ENCODE results near the gene RRM2. TPM values are rescaled to one million over a fixed set of nuclear protein-coding genes. Genes with fewer than 3 reads are reported as not detected.
A peak's percentile ranks its signal among the peaks of the same experiment; 100 is the strongest.

The RRM2 gene
- total and polyA plus RNA-seq, 2 of the 4 experiments (the other 2 are of a cell fraction) = 53.6 to 68.5 TPM

DNA sequence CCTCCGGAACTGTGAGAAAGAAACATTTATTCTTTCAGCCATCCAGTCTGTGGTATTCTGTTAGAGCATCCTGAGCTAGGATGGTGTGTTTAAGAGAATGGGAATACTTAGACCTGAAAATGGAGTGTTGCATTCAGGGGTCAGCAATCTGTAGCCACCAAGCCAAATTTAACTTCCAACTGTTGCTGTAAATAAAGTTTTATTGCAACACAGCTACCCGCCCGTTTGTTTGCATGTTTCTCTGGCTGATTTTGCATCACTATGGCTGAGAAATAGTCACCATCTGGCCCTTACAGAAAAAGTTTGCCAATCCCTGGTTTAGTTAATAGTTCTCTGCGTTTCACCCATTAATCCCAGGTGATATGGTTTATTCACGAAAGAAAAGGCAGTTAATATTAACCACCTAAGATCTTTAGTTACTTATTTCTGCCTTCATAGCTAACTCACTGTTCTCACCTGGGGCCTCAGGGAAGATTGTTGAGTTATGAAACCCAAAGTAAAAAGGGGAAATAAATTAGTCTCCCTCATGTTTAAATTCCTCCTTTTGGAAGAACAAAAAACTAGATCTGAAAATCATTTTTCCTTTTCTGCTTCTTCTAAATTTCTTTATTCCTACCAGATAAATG is 32.9 kb upstream of the RRM2 start:
- Histone ChIP-seq H3K4me3 (ENCODE audit: insufficient read depth, low read depth, low read length) (no peak overlapping the region), H3K23ac (ENCODE audit: low read depth, low read length) (no peak overlapping the region), H4K91ac (ENCODE audit: insufficient read depth, low read depth, low read length) (no peak overlapping the region), H3K4me1 (ENCODE audit: control insufficient read depth, insufficient read depth, low read length) (no peaks in the 10 kb centered on the region), H3K9me3 (ENCODE audit: control insufficient read depth, insufficient read depth, low read length) (peaks cover 10% of the 10 kb centered on the region), H3K9ac (ENCODE audit: low read depth, low read length) (no peak overlapping the region), H3K18ac (ENCODE audit: low read depth, low read length) (no peak overlapping the region), H2BK5ac (ENCODE audit: low read depth, low read length, poor library complexity, severe bottlenecking) (no peak overlapping the region), H3K27me3 (ENCODE audit: control insufficient read depth, insufficient read depth, low read length) (peaks cover 59% of the 10 kb centered on the region), H4K5ac (ENCODE audit: low read depth, low read length) (no peak overlapping the region), H3K4ac (ENCODE audit: low read depth, low read length) (no peak overlapping the region), H3K14ac (replicated peaks; ENCODE audit: low read depth, low read length) (no peak overlapping the region), H2AK9ac (replicated peaks; ENCODE audit: low read depth, low read length, poor library complexity) (no peak overlapping the region), H3K36me3 (ENCODE audit: control insufficient read depth, insufficient read depth, low read length) (no peaks in the 10 kb centered on the region), H2BK15ac (ENCODE audit: low read depth, low read length) (no peak overlapping the region), H2BK20ac (ENCODE audit: low read depth, low read length) (no peak overlapping the region), H3K56ac (ENCODE audit: extremely low read depth, insufficient read depth, low read length) (no peak overlapping the region), H2BK120ac (ENCODE audit: low read depth, low read length) (no peak overlapping the region), H3K79me1 (ENCODE audit: low read depth in 1 of 2, low read length in 2 of 2) (no peaks in the 10 kb centered on the region), H3K4me2 (ENCODE audit: low read depth, low read length) (no peak overlapping the region), H4K8ac (ENCODE audit: low read depth in 2 of 2, low read length in 2 of 2) (no peak overlapping the region), H3K9me1 (ENCODE audit: insufficient read depth, low read length) (no peaks in the 10 kb centered on the region), H3K27ac (ENCODE audit: insufficient read depth, low read length) (no peak overlapping the region), H2AK5ac (ENCODE audit: low read depth, low read length) (no peak overlapping the region), H4K20me1 (ENCODE audit: insufficient read depth, low read length) (no peaks in the 10 kb centered on the region), H2AFZ (replicated peaks; ENCODE audit: low read length, poor library complexity) (no peak overlapping the region)
- no CpG with 5 or more reads among the region's 5 CpGs for WGBS, 2 experiments (ENCODE audit: extremely low coverage in 2 of 2, insufficient read length in 1 of 2)
- in situ Hi-C loops (cut with MboI; ENCODE audit: low sequenced_read_pairs) = no loop called here
- CTCF ChIA-PET = interaction anchor here (1.3 to 2.6 kb wide), 2 partner anchors 17 to 320 kb away, joined by 3 to 10 read pairs; no protein-coding TSS in a partner anchor
- no peak for TF ChIP-seq SMC3 (IDR thresholded peaks at IDR 0.05; ENCODE audit: low read depth, low read length)
- 0 out of 2 replicates have a peak, but pooled peaks have one; percentile 4 for TF ChIP-seq CEBPB (IDR thresholded peaks at IDR 0.05; ENCODE audit: low read depth, low read length)
- intact Hi-C loops (cut with micrococcal nuclease) = no loop called here
- no peak for DNase-seq
- dilution Hi-C loops (cut with HindIII; ENCODE audit: low sequenced_read_pairs, unreplicated experiment) = no loop called here
- no TSS peak for BruUV-seq (replicated peaks)
- ATAC-seq (ENCODE audit: low read depth) = no peak
- POLR2A ChIA-PET (ENCODE audit: unreplicated experiment) = no interaction called here
